ENCODE results near the gene FAM107A. TPM values are rescaled to one million over a fixed set of nuclear protein-coding genes. Genes with fewer than 3 reads are reported as not detected.

FAM107A gene
- total and polyA plus RNA-seq, 2 of the 13 experiments (the other 11 are each of a cell fraction or from before 2014, with no cell fraction given): not detected

- TF ChIP-seq FUBP1 (CRISPR knock-in tag; IDR thresholded peaks at IDR 0.05; ENCODE audit: borderline replicate concordance) (no peak), RARA (CRISPR knock-in tag; IDR thresholded peaks at IDR 0.05) (peak; percentile 72), TRIM24 (CRISPR knock-in tag; IDR thresholded peaks at IDR 0.05) (no peak), MTF2 (CRISPR knock-in tag; IDR thresholded peaks at IDR 0.05; ENCODE audit: borderline replicate concordance) (no peak), POLR2AphosphoS2 (IDR thresholded peaks at IDR 0.05; ENCODE audit: low read depth, low read length) (no peak), MED1 (CRISPR knock-in tag; IDR thresholded peaks at IDR 0.05) (peak; percentile 66), ZNF770 (CRISPR knock-in tag; IDR thresholded peaks at IDR 0.05) (no peak), XBP1 (CRISPR knock-in tag; IDR thresholded peaks at IDR 0.05) (no peak), ATF1 (CRISPR knock-in tag; IDR thresholded peaks at IDR 0.05) (no peak), ZNF709 (CRISPR knock-in tag; IDR thresholded peaks at IDR 0.05) (peak; percentile 70; the same call in 1 of the 2 replicates), KAT7 (CRISPR knock-in tag; IDR thresholded peaks at IDR 0.05; ENCODE audit: borderline replicate concordance) (no peak), ZNF674 (CRISPR knock-in tag; IDR thresholded peaks at IDR 0.05; ENCODE audit: low read depth) (no peak), MEF2D (CRISPR knock-in tag; IDR thresholded peaks at IDR 0.05) (no peak), HDAC1 (CRISPR knock-in tag; IDR thresholded peaks at IDR 0.05) (peak; percentile 77), ZNF772 (CRISPR knock-in tag; IDR thresholded peaks at IDR 0.05) (peak; percentile 80; the same call in 1 of the 2 replicates), FOXA3 (CRISPR knock-in tag; IDR thresholded peaks at IDR 0.05) (peak; percentile 79), ZNF138 (CRISPR knock-in tag; IDR thresholded peaks at IDR 0.05; ENCODE audit: low read depth) (peak; percentile 86; the same call in 1 of the 2 replicates), MAFK (conservative IDR thresholded peaks at IDR 0.05 in 1 of 2, IDR thresholded peaks at IDR 0.05 in 1 of 2; ENCODE audit: low read length in 2 of 2) (no peak), PAXIP1 (CRISPR knock-in tag; conservative IDR thresholded peaks at IDR 0.05) (peak; percentile 65), ATF5 (CRISPR knock-in tag; IDR thresholded peaks at IDR 0.05; ENCODE audit: low read depth) (peak; percentile 65; the same call in 1 of the 2 replicates)
Observed at GRCh38 chr3:58520403-58521335, 56.5 kb downstream of the FAM107A start (continued).

Measured in HepG2 (cell line).